ENCODE results near the gene NME4. TPM values are rescaled to one million over a fixed set of nuclear protein-coding genes. Genes with fewer than 3 reads are reported as not detected.
"Not testable (repeated sequence)": the region's sequence is repeated elsewhere in the genome, so short reads cannot be mapped to it uniquely, and the experiment has no call there.

Gene NME4
- total RNA-seq, 2 experiments from 2014 or later: 22.9 to 24.2 TPM

- POLR2A ChIA-PET: interaction anchor here (1.2 to 1.3 kb wide), 2 partner anchors 8 to 243 kb away, joined by 3 read pairs; partner anchors contain the start of gene AXIN1
- CTCF ChIA-PET: interaction anchor here (1.1 to 2.3 kb wide), 6 partner anchors 126 to 290 kb away, joined by 4 to 18 read pairs (median 10); partner anchors contain the start of genes FAM234A and LUC7L
- TF ChIP-seq, protein P1, sequence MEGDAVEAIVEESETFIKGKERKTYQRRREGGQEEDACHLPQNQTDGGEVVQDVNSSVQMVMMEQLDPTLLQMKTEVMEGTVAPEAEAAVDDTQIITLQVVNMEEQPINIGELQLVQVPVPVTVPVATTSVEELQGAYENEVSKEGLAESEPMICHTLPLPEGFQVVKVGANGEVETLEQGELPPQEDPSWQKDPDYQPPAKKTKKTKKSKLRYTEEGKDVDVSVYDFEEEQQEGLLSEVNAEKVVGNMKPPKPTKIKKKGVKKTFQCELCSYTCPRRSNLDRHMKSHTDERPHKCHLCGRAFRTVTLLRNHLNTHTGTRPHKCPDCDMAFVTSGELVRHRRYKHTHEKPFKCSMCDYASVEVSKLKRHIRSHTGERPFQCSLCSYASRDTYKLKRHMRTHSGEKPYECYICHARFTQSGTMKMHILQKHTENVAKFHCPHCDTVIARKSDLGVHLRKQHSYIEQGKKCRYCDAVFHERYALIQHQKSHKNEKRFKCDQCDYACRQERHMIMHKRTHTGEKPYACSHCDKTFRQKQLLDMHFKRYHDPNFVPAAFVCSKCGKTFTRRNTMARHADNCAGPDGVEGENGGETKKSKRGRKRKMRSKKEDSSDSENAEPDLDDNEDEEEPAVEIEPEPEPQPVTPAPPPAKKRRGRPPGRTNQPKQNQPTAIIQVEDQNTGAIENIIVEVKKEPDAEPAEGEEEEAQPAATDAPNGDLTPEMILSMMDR (IDR thresholded peaks at IDR 0.05): no peak
These were observed 36.2 kb upstream of the NME4 start for GRCh38 chr16:360698-361336.

DNA sequence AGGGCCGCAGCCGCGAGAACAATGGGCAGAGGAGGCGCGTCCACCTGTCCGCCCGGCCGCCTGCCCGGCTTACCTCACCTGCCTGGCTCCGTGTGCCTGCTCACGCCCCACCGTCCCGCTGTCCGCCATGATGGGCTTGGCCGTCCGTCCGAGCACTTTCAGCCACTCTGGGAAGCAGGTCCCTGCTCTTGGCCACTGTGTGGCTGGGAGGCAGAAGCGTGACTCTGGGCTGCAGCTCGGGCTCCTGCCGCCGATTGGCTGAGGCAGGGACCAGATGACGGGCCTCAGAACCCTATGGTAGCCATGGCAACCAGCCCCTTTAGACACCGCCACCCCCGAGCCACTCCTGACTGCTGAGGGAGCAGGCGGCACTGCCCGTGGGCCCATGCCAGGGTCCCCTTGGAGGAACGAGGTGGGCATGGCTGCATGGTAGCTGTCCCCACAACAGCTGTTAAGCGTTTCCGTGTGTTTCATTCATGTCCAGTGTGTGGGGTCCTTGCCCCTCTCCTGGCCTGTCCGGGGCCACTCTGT lies 35.6 kb upstream of the NME4 start:
- Mint-ChIP-seq H3K27me3 (no peaks in the 10 kb centered on the region), H3K4me3 (no peak overlapping the region), H3K4me1 (ENCODE audit: low read depth) (peaks cover 6% of the 10 kb centered on the region), H3K27ac (no peak overlapping the region), H3K9me3 (no peaks in the 10 kb centered on the region), H3K36me3 (ENCODE audit: low read depth) (no peaks in the 10 kb centered on the region)
- POLR2A ChIA-PET: interaction anchor here (1.2 to 1.3 kb wide), 2 partner anchors 9 to 244 kb away, joined by 3 read pairs; partner anchors contain the start of gene AXIN1
- CTCF ChIA-PET: interaction anchor here (0.5 to 2.4 kb wide), 16 partner anchors 9 to 296 kb away, joined by 3 to 20 read pairs (median 6); partner anchors contain the start of genes FAM234A, LUC7L and MRPL28
- TF ChIP-seq, protein P1 (IDR thresholded peaks at IDR 0.05): no peak
- DNase-seq: no peak
- no peak for ATAC-seq
- intact Hi-C loops (cut with micrococcal nuclease): no loop called here

More at GRCh38 chr16:360698-361336, 36.2 kb upstream of the NME4 start:
- ATAC-seq (no peak), DNase-seq (no peak)
- no peaks in the 10 kb centered on the region for H3K36me3 Mint-ChIP-seq (ENCODE audit: low read depth)
- H3K9me3 Mint-ChIP-seq: no peaks in the 10 kb centered on the region
- H3K4me1 Mint-ChIP-seq (ENCODE audit: low read depth): peaks cover 6% of the 10 kb centered on the region
- no peak overlapping the region for H3K4me3 Mint-ChIP-seq
- no peak overlapping the region for H3K27ac Mint-ChIP-seq
- intact Hi-C loops (cut with micrococcal nuclease): no loop called here
- H3K27me3 Mint-ChIP-seq: no peaks in the 10 kb centered on the region

DNA sequence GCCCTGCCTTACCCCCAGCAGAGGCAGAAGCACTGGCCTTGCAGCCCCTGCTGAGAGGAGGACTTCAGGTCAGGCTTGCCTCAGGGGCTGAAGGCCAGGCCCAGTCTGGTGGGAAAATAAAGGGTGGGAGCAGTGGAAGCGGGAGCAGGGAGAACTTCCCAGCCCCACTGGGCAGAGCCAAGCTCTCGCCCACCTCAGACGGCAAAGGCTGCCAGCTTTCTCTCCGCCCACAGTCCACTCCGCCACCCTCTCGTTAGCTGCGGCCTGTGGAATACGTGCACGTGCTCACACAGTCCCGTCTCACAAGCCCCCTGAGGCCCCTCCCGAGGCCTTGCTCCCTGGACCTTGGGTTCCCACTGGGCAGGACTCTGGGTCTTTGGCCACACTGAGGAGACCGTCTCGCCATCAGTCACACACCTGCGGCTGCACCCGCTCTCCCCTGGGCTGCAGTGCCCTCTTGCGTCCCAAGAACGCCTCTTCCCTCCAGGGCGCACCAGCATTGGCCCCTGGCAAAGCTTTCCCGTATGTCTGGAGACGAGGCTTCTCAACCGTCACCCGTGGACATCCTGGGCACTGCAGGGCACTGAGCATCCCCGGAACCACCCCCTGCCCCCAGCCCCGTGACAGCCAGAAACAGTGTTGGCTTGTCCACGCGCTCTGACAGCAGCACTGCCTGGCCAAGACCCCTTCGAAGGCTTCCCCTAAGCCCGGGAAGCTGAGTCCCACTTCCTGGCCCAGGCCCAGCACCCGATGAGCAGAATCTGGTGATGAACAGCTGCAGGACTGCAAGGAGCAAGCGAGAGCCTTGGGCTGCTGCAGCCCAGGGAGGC lies 34.9 kb upstream of the NME4 start:
- POLR2A ChIA-PET: interaction anchor here (0.9 to 1.3 kb wide), 3 partner anchors 10 to 245 kb away, joined by 3 to 5 read pairs (median 3); partner anchors contain the start of gene AXIN1
- Mint-ChIP-seq H3K27ac (no peak overlapping the region), H3K36me3 (ENCODE audit: low read depth) (peaks cover 2% of the 10 kb centered on the region), H3K27me3 (no peaks in the 10 kb centered on the region), H3K4me3 (no peak overlapping the region), H3K4me1 (ENCODE audit: low read depth) (peaks cover 6% of the 10 kb centered on the region), H3K9me3 (no peaks in the 10 kb centered on the region)
- ATAC-seq (peak; percentile 93), DNase-seq (peak; percentile 84)
- intact Hi-C loops (cut with micrococcal nuclease): no loop called here
- TF ChIP-seq, protein P1 (IDR thresholded peaks at IDR 0.05): peak; percentile 86
- CTCF ChIA-PET: interaction anchor here (0.5 to 2.4 kb wide), 28 partner anchors 9 to 296 kb away, joined by 3 to 20 read pairs (median 4); partner anchors contain the start of genes FAM234A, LUC7L and MRPL28

- H3K9me3 Mint-ChIP-seq; DNase-seq; H3K4me1 Mint-ChIP-seq (ENCODE audit: low read depth); H3K27me3 Mint-ChIP-seq; H3K4me3 Mint-ChIP-seq; H3K27ac Mint-ChIP-seq; H3K36me3 Mint-ChIP-seq (ENCODE audit: low read depth); ATAC-seq; intact Hi-C loops (cut with micrococcal nuclease): not testable (repeated sequence)
- CTCF ChIA-PET: interaction anchor here (0.7 to 2.4 kb wide), 24 partner anchors 8 to 297 kb away, joined by 3 to 20 read pairs (median 4); partner anchors contain the start of genes FAM234A, LUC7L and MRPL28
- POLR2A ChIA-PET: interaction anchor here (0.9 kb wide), 1 partner anchor 134 kb away, joined by 5 read pairs; no protein-coding TSS in a partner anchor
- TF ChIP-seq, protein P1 (IDR thresholded peaks at IDR 0.05): peak; percentile 3
These were observed 34.3 kb upstream of the NME4 start for GRCh38 chr16:362702-362999.
